HCT116 (cell line): ENCODE results near the gene GPR68. TPM values are rescaled to one million over a fixed set of nuclear protein-coding genes. Genes with fewer than 3 reads are reported as not detected.

Experiments
- ATAC-seq: fragments of 200-7000 bp; cut with Tn5 transposase; 2 replicates; pipeline ENCODE4 v1.9.1; 2020; ENCODE audit warnings: mild to moderate bottlenecking, moderate library complexity
- BruUV-seq: library from RNA; stranded (reverse); fragments of 400-500 nt; replicated peaks from 2 replicates; lab custom pipeline; 2021; lab: Mats Ljungman, UMichigan
- CTCF ChIA-PET: fragments of 300-600 bp; sonication (Branson Sonifier 250); formaldehyde crosslinking; loops from one replicate; lab custom pipeline; 2021; ENCODE audit warnings: antibody characterized with exemption; lab: Charles Lee
- POLR2A ChIA-PET: fragments of 300-600, 350-600 bp; sonication (Branson Sonifier 250); formaldehyde crosslinking; loops from one replicate; lab custom pipeline; 2021; ENCODE audit warnings: antibody characterized with exemption; lab: Charles Lee
- RAD21 ChIA-PET, 2 experiments: fragments of 300-600 bp; sonication (Branson Sonifier 250); formaldehyde crosslinking; loops; one replicate each; lab custom pipeline; 2023; ENCODE audit warnings: low total read pairs in 2 of 2; ENCODE audit not compliant: uncharacterized antibody in 2 of 2, unreplicated experiment in 2 of 2, low non-redundant PET in 1 of 2; lab: Charles Lee
- DNase-seq: peaks from one replicate; pipeline ENCODE4 v3.0.0-alpha.2; 2010; ENCODE audit warnings: low read depth, low spot score
- H2AFZ ChIP-seq: fragments of 200-600 bp; shearing (Covaris generic), sonication (generic); 2 replicates; pipeline ENCODE4 v1.6.1; 2017; ENCODE audit warnings: low read depth, mixed run types, mixed read lengths, antibody characterized with exemption, low read length; ENCODE audit not compliant: poor library complexity, severe bottlenecking
- H3K27ac ChIP-seq: 2 replicates; pipeline ENCODE4 v1.5.1; 2012; ENCODE audit warnings: low read depth, low read length
- H3K27me3 ChIP-seq: fragments of 200-600 bp; sonication (generic); 2 replicates; pipeline ENCODE4 v1.6.1; 2016; ENCODE audit warnings: mixed run types, low read length, mixed read lengths; ENCODE audit not compliant: insufficient read depth
- H3K36me3 ChIP-seq, 2 experiments: fragments of 200-500 bp in 1 of 2; fragments of 200-600 bp in 1 of 2; sonication (Bioruptor generic) in 1 of 2; sonication (generic) in 1 of 2; 2 replicates each; pipeline versions ENCODE4 v1.5.1 to v1.6.1; 2014 to 2016; ENCODE audit warnings: low read length in 2 of 2, inconsistent platforms in 1 of 2, mixed read lengths in 1 of 2, mixed run types in 1 of 2; ENCODE audit not compliant: insufficient read depth in 2 of 2, control insufficient read depth in 1 of 2
- H3K4me1 ChIP-seq, 2 experiments: fragments of 200-600 bp in 1 of 2; sonication (generic) in 1 of 2; 2 replicates each; pipeline versions ENCODE4 v1.5.1 to v1.6.1; 2012 to 2017; ENCODE audit warnings: low read length in 2 of 2, inconsistent platforms in 1 of 2, mild to moderate bottlenecking in 1 of 2, mixed read lengths in 1 of 2, mixed run types in 1 of 2, moderate library complexity in 1 of 2; ENCODE audit not compliant: insufficient read depth in 2 of 2, control insufficient read depth in 1 of 2
- H3K4me2 ChIP-seq: fragments of 200-600 bp; sonication (generic); 2 replicates; pipeline ENCODE4 v1.6.1; 2017; ENCODE audit warnings: mixed run types, low read length, mixed read lengths
- H3K4me3 ChIP-seq, 2 experiments: fragments of 200-600 bp in 1 of 2; sonication (generic) in 1 of 2; replicated peaks in 1 of 2; 2 replicates each; pipeline ENCODE4 v1.5.1; 2011 to 2016; ENCODE audit warnings: low read length in 2 of 2, control low read depth in 1 of 2, low read depth in 1 of 2, mild to moderate bottlenecking in 1 of 2, mixed read lengths in 1 of 2, mixed run types in 1 of 2
- H3K79me2 ChIP-seq: fragments of 200-600 bp; sonication (generic); 2 replicates; pipeline ENCODE4 v1.6.1; 2017; ENCODE audit warnings: mild to moderate bottlenecking, mixed run types, low read length, moderate library complexity, mixed read lengths; ENCODE audit not compliant: insufficient read depth
- H3K9ac ChIP-seq: fragments of 200-600 bp; sonication (generic); 2 replicates; pipeline ENCODE4 v1.6.1; 2016; ENCODE audit warnings: low read length, mixed read lengths
- H3K9me2 ChIP-seq: fragments of 200-600 bp; sonication (generic), shearing (Covaris generic); 2 replicates; pipeline ENCODE4 v1.6.1; 2017; ENCODE audit warnings: mixed run types, mild to moderate bottlenecking, moderate library complexity; ENCODE audit not compliant: insufficient read depth
- H3K9me3 ChIP-seq, 2 experiments: fragments of 200-500 bp in 1 of 2; fragments of 200-600 bp in 1 of 2; sonication (Bioruptor generic) in 1 of 2; sonication (generic) in 1 of 2; 2 replicates each; pipeline ENCODE4 v1.6.1; 2014 to 2017; ENCODE audit warnings: low read length in 2 of 2, mixed read lengths in 2 of 2, inconsistent platforms in 1 of 2, low read depth in 1 of 2, mild to moderate bottlenecking in 1 of 2, mixed run types in 1 of 2, moderate library complexity in 1 of 2; ENCODE audit not compliant: control insufficient read depth in 1 of 2, insufficient read depth in 1 of 2
- H4K20me1 ChIP-seq: fragments of 200-600 bp; sonication (generic), shearing (Covaris generic); 2 replicates; pipeline ENCODE4 v1.6.1; 2017; ENCODE audit warnings: mixed run types, mild to moderate bottlenecking, moderate library complexity; ENCODE audit not compliant: insufficient read depth
- CBX3 ChIP-seq: IDR thresholded peaks from 2 replicates; pipeline ENCODE4 v1.6.1; 2012; ENCODE audit warnings: low read depth
- CTCF ChIP-seq, 3 experiments: fragments of 200-600 bp in 1 of 3; sonication (generic) in 1 of 3; IDR thresholded peaks in 2 of 3; conservative IDR thresholded peaks in 1 of 3; 2 replicates each; pipeline ENCODE4 v1.5.1; 2012 to 2017; ENCODE audit warnings: low read depth in 2 of 3, low read length in 2 of 3, antibody characterized with exemption in 1 of 3, borderline replicate concordance in 1 of 3, control low read depth in 1 of 3, mild to moderate bottlenecking in 1 of 3, mixed read lengths in 1 of 3, mixed run types in 1 of 3, moderate library complexity in 1 of 3; ENCODE audit not compliant: insufficient read depth in 1 of 3
- ELF1 ChIP-seq: IDR thresholded peaks from 2 replicates; pipeline ENCODE4 v1.6.1; 2012; ENCODE audit warnings: low read depth, borderline replicate concordance
- EZH2 ChIP-seq: fragments of 200-600 bp; sonication (generic); IDR thresholded peaks from 2 replicates; pipeline ENCODE4 v1.6.1; 2017; ENCODE audit warnings: antibody characterized with exemption, mixed run types
- EZH2phosphoT487 ChIP-seq: fragments of 200-600 bp; IDR thresholded peaks from 2 replicates; pipeline ENCODE4 v1.6.1; 2018; ENCODE audit warnings: antibody characterized with exemption, borderline replicate concordance
- JUND ChIP-seq: IDR thresholded peaks from 2 replicates; pipeline ENCODE4 v1.6.1; 2012
- MAX ChIP-seq: IDR thresholded peaks from 2 replicates; pipeline ENCODE4 v1.6.1; 2012
- POLR2AphosphoS5 ChIP-seq: IDR thresholded peaks from 2 replicates; pipeline ENCODE4 v1.6.1; 2011; ENCODE audit warnings: mild to moderate bottlenecking, low read depth, low read length, moderate library complexity
- RAD21 ChIP-seq: IDR thresholded peaks from 2 replicates; pipeline ENCODE4 v1.6.1; 2012; ENCODE audit warnings: low read depth, mild to moderate bottlenecking
- REST ChIP-seq: IDR thresholded peaks from 2 replicates; pipeline ENCODE4 v1.6.1; 2012; ENCODE audit warnings: low read depth
- SIN3A ChIP-seq: IDR thresholded peaks from 2 replicates; pipeline ENCODE4 v1.6.1; 2012; ENCODE audit warnings: low read depth
- SP1 ChIP-seq: IDR thresholded peaks from 2 replicates; pipeline ENCODE4 v1.6.1; 2012; ENCODE audit warnings: low read depth
- ZFX ChIP-seq: fragments of 450-650 bp; IDR thresholded peaks from 2 replicates; pipeline ENCODE4 v1.6.1; 2017
- intact Hi-C: fragments of 100-400 bp; cut with micrococcal nuclease; formaldehyde crosslinking; loops from 2 replicates; pipeline ENCODE4 v1.10.0; 2022
- total RNA-seq: library from RNA; stranded (reverse); gene quantifications from one replicate; pipeline ENCODE4 v1.2.1, GENCODE V29; 2021; ENCODE audit not compliant: unreplicated experiment

GPR68 gene
- total RNA-seq, 1 experiment from 2014 or later: not detected

- Histone ChIP-seq H3K9me2 (no peaks in the 10 kb centered on the region), H3K4me3 (no peak overlapping the region), H2AFZ (no peak overlapping the region), H3K79me2 (no peaks in the 10 kb centered on the region), H3K4me2 (no peak overlapping the region), H4K20me1 (no peaks in the 10 kb centered on the region), H3K27me3 (no peaks in the 10 kb centered on the region), H3K36me3 (no peaks in the 10 kb centered on the region), H3K9me3 (no peaks in the 10 kb centered on the region), H3K27ac (no peak overlapping the region), H3K4me1 (no peaks in the 10 kb centered on the region), H3K9ac (no peak overlapping the region)
- ChIA-PET CTCF (no interaction called here), POLR2A (no interaction called here), RAD21 (no interaction called here)
- ATAC-seq (no peak), DNase-seq (no peak)
- no TSS peak for BruUV-seq
- intact Hi-C loops: no loop called here
- no peak for TF ChIP-seq SP1
- no peak for TF ChIP-seq EZH2
- TF ChIP-seq MAX: no peak
- TF ChIP-seq CTCF (IDR thresholded peaks at IDR 0.05 in 2 of 3, conservative IDR thresholded peaks at IDR 0.05 in 1 of 3; ENCODE audit: borderline replicate concordance in 1 of 3, insufficient read depth in 1 of 3, low read depth in 2 of 3, low read length in 2 of 3): no peak
- TF ChIP-seq POLR2AphosphoS5: no peak
- no peak for TF ChIP-seq EZH2phosphoT487
- no peak for TF ChIP-seq RAD21
Measured at GRCh38 chr14:91238085-91238484, 6.4 kb downstream of the GPR68 start.

- Histone ChIP-seq H3K79me2 (no peaks in the 10 kb centered on the region), H3K9me2 (no peaks in the 10 kb centered on the region), H3K27me3 (no peaks in the 10 kb centered on the region), H3K4me3 (no peak overlapping the region), H3K9ac (no peak overlapping the region), H3K9me3 (no peaks in the 10 kb centered on the region), H3K27ac (no peak overlapping the region), H3K36me3 (no peaks in the 10 kb centered on the region), H3K4me2 (no peak overlapping the region), H3K4me1 (no peaks in the 10 kb centered on the region), H2AFZ (no peak overlapping the region), H4K20me1 (no peaks in the 10 kb centered on the region)
- no peak for DNase-seq
- RAD21 ChIA-PET: no interaction called here
- POLR2A ChIA-PET: no interaction called here
- CTCF ChIA-PET: no interaction called here
- ATAC-seq: no peak
- no peak for TF ChIP-seq RAD21
- TF ChIP-seq CBX3: no peak
- no peak for TF ChIP-seq CTCF (IDR thresholded peaks at IDR 0.05 in 2 of 3, conservative IDR thresholded peaks at IDR 0.05 in 1 of 3; ENCODE audit: borderline replicate concordance in 1 of 3, insufficient read depth in 1 of 3, low read depth in 2 of 3, low read length in 2 of 3)
- no peak for TF ChIP-seq ELF1
- no peak for TF ChIP-seq SIN3A
- no peak for TF ChIP-seq ZFX
- TF ChIP-seq REST: no peak
- no peak for TF ChIP-seq EZH2phosphoT487
- no peak for TF ChIP-seq JUND
- no TSS peak for BruUV-seq
- intact Hi-C loops: no loop called here
Measured at GRCh38 chr14:91237219-91237618, 7.3 kb downstream of the GPR68 start.
